Natural killer cell (primary cell): Measurements from ENCODE around the gene DDN. TPM values are rescaled to one million over a fixed set of nuclear protein-coding genes. Genes with fewer than 3 reads are reported as not detected.

Experiments
- ATAC-seq, 3 donors: fragments of 150-1000 bp in 2 of 3; fragments of 200-7000 bp in 1 of 3; cut with Tn5 transposase; 1 replicate in 1 of 3; 2 replicates in 2 of 3; pipeline ENCODE4 v1.10.0; 2021; ENCODE audit warnings: mild to moderate bottlenecking in 2 of 3, moderate library complexity in 2 of 3
- DNase-seq, 2 donors: peaks; one replicate each; pipeline versions ENCODE4 v3.0.0 to v3.0.0-alpha.2; 2013 to 2021; ENCODE audit warnings: mixed read lengths in 1 of 2
- H3K27ac ChIP-seq: one replicate; pipeline ENCODE4 v1.5.1; 2013; ENCODE audit warnings: mild to moderate bottlenecking, low read length
- H3K27me3 ChIP-seq: one replicate; pipeline ENCODE4 v1.6.1; 2013; ENCODE audit warnings: low read length; ENCODE audit not compliant: control insufficient read depth, insufficient read depth
- H3K36me3 ChIP-seq: one replicate; pipeline ENCODE4 v1.6.1; 2013; ENCODE audit warnings: low read length; ENCODE audit not compliant: control insufficient read depth, insufficient read depth
- H3K4me1 ChIP-seq: one replicate; pipeline ENCODE4 v1.6.1; 2013; ENCODE audit warnings: low read length; ENCODE audit not compliant: control insufficient read depth, insufficient read depth
- H3K4me3 ChIP-seq: one replicate; pipeline ENCODE4 v1.5.1; 2013; ENCODE audit warnings: low read length
- H3K9me3 ChIP-seq: one replicate; pipeline ENCODE4 v1.6.1; 2013; ENCODE audit warnings: low read length; ENCODE audit not compliant: control insufficient read depth, insufficient read depth
- H3K27ac Mint-ChIP-seq, 2 donors: one replicate each; pipeline ENCODE4 v1.8.0; 2022; ENCODE audit warnings: mild to moderate bottlenecking in 2 of 2, mixed read lengths in 2 of 2, moderate library complexity in 1 of 2
- H3K27me3 Mint-ChIP-seq, 2 donors: one replicate each; pipeline ENCODE4 v1.8.0; 2022; ENCODE audit warnings: low read depth in 2 of 2, mixed read lengths in 2 of 2
- H3K36me3 Mint-ChIP-seq: one replicate; pipeline ENCODE4 v1.8.0; 2022; ENCODE audit warnings: mixed read lengths
- H3K4me1 Mint-ChIP-seq, 2 donors: one replicate each; pipeline ENCODE4 v1.8.0; 2022; ENCODE audit warnings: mixed read lengths in 2 of 2
- H3K4me3 Mint-ChIP-seq: one replicate; pipeline ENCODE4 v1.8.0; 2022; ENCODE audit warnings: mild to moderate bottlenecking, moderate library complexity, mixed read lengths
- H3K9me3 Mint-ChIP-seq, 2 donors: one replicate each; pipeline ENCODE4 v1.8.0; 2022; ENCODE audit warnings: mixed read lengths in 2 of 2
- CTCF ChIP-seq: fragments of 200-600 bp; IDR thresholded peaks from one replicate; pipeline ENCODE4 v1.8.0; 2022; ENCODE audit warnings: antibody characterized with exemption
- WGBS: methylation state at CpG from one replicate; pipeline ENCODE4 v1.1.7; 2013; ENCODE audit warnings: missing lambda C conversion rate; ENCODE audit not compliant: insufficient coverage; 5-methylcytosine and 5-hydroxymethylcytosine counted together
- intact Hi-C: fragments of 100-400 bp; cut with micrococcal nuclease; formaldehyde crosslinking; loops from one replicate; pipeline ENCODE4 v1.14.2; 2022
- total RNA-seq, 4 donors: library from RNA; stranded (reverse); fragments of 120-200 nt in 1 of 4; gene quantifications; one replicate each; pipeline versions ENCODE4 v1.2.3 to v1.2.4, GENCODE V29; 2013 to 2022

DDN gene
- total RNA-seq, 3 donors from 2014 or later (not counting 1 experiment from before 2014, with no cell fraction given): 1.1 to 3.4 (median 1.4) TPM

- Mint-ChIP-seq H3K27me3 (no peaks in the 10 kb centered on the region), H3K9me3 (no peaks in the 10 kb centered on the region), H3K27ac (peak within 1 kb of the TSS; percentile 97 to 98), H3K4me1 (peaks cover 23 to 55% of the 10 kb centered on the region in 2 donors), H3K36me3 (no peaks in the 10 kb centered on the region), H3K4me3 (peak within 1 kb of the TSS; percentile 92)
- peak within 1 kb of the TSS; percentile 71 for H3K4me3 ChIP-seq
- peaks cover 24% of the 10 kb centered on the region for H3K4me1 ChIP-seq
- ATAC-seq (peak; percentile 81 to 94 (median 86)), DNase-seq (peak; percentile 97 to 98)
- H3K27me3 ChIP-seq: no peaks in the 10 kb centered on the region
- H3K27ac ChIP-seq: peak within 1 kb of the TSS; percentile 92
- intact Hi-C loops: loop anchor here (1.0 to 2.0 kb wide), 4 partner anchors 22 to 112 kb away; partner anchors contain the start of genes TUBA1B and WNT1
- WGBS: under 1% methylated on average over 55 of the region's 59 CpGs
- no peaks in the 10 kb centered on the region for H3K9me3 ChIP-seq
- TF ChIP-seq CTCF: peak; percentile 56
- peaks cover 19% of the 10 kb centered on the region for H3K36me3 ChIP-seq
Measured at GRCh38 chr12:49018261-49019119, 19.3 kb upstream of the DDN start, which contains the start of gene PRKAG1. TSS of gene PRKAG1 (minus strand) at chr12:49018776. CDS start at chr12:49018740, 36 bp downstream.

GRCh38 chr12:49017891-49018260 lies 18.7 kb upstream of the DDN start:
- intact Hi-C loops: loop anchor here (1.0 to 2.0 kb wide), 4 partner anchors 21 to 113 kb away; partner anchors contain the start of genes TUBA1B and WNT1
- ATAC-seq: peak; percentile 16 to 24 (median 18)
- WGBS: 1% methylated on average over 8 of the region's 8 CpGs

GRCh38 chr12:49015196-49015595 lies 16.0 kb upstream of the DDN start:
- Mint-ChIP-seq H3K27me3 (no peaks in the 10 kb centered on the region), H3K4me3 (no peak overlapping the region), H3K4me1 (peaks cover 23 to 55% of the 10 kb centered on the region in 2 donors), H3K9me3 (no peaks in the 10 kb centered on the region), H3K36me3 (peaks cover 7% of the 10 kb centered on the region), H3K27ac (peak overlapping the region in 1 of 2 donors; percentile 17)
- Histone ChIP-seq H3K4me3 (no peak overlapping the region), H3K36me3 (peaks cover 23% of the 10 kb centered on the region), H3K9me3 (no peaks in the 10 kb centered on the region), H3K4me1 (peaks cover 24% of the 10 kb centered on the region), H3K27me3 (no peaks in the 10 kb centered on the region), H3K27ac (no peak overlapping the region)
- no peak for TF ChIP-seq CTCF
- DNase-seq: no peak
- 100% methylated on average over 1 of the region's 1 CpG for WGBS
- intact Hi-C loops: no loop called here
- no peak for ATAC-seq

More at GRCh38 chr12:49017891-49018260, 18.7 kb upstream of the DDN start:
- H3K4me1 Mint-ChIP-seq: peaks cover 23 to 55% of the 10 kb centered on the region in 2 donors
- no peaks in the 10 kb centered on the region for H3K36me3 Mint-ChIP-seq
- no peak for TF ChIP-seq CTCF
- H3K9me3 Mint-ChIP-seq: no peaks in the 10 kb centered on the region
- no peaks in the 10 kb centered on the region for H3K27me3 Mint-ChIP-seq
- Histone ChIP-seq H3K9me3 (no peaks in the 10 kb centered on the region), H3K27ac (peak overlapping the region; percentile 92), H3K27me3 (no peaks in the 10 kb centered on the region), H3K4me3 (peak overlapping the region; percentile 71), H3K4me1 (peaks cover 24% of the 10 kb centered on the region), H3K36me3 (peaks cover 16% of the 10 kb centered on the region)
- peak overlapping the region; percentile 97 to 98 for H3K27ac Mint-ChIP-seq
- H3K4me3 Mint-ChIP-seq: peak overlapping the region; percentile 92
- peak in 1 of 2 donors; percentile 35 for DNase-seq
